Activated naive CD4-positive, alpha-beta T cell (primary cell): ENCODE measurements around the gene TRMT61A.

Source experiments
- DNase-seq, 4 experiments: peaks; one replicate each; lab custom pipeline; 2025; lab: John Stamatoyannopoulos, UW

TRMT61A gene

GRCh38 chr14:103528587-103529382 lies at the start of gene TRMT61A:
TSS of gene TRMT61A (plus strand) at chr14:103529196. CDS start at chr14:103529979, 783 bp downstream.
- peak; percentile 49 to 78 (median 66) for DNase-seq

- DNase-seq, result no peak
Measured at GRCh38 chr14:103480595-103480994, 48.4 kb upstream of the TRMT61A start.

GRCh38 chr14:103483600-103483999 lies 45.4 kb upstream of the TRMT61A start:
- no peak for DNase-seq

- no peak for DNase-seq
Measured at GRCh38 chr14:103485504-103485903, 43.5 kb upstream of the TRMT61A start.

- DNase-seq, result no peak
Measured at GRCh38 chr14:103488071-103488470, 40.9 kb upstream of the TRMT61A start.

GRCh38 chr14:103488960-103489359 lies 40.0 kb upstream of the TRMT61A start:
- DNase-seq, result no peak

- DNase-seq, result no peak
Measured at GRCh38 chr14:103489621-103490020, 39.4 kb upstream of the TRMT61A start.

GRCh38 chr14:103491691-103492090 lies 37.3 kb upstream of the TRMT61A start:
- no peak for DNase-seq

- no peak for DNase-seq
Measured at GRCh38 chr14:103492156-103492925, 36.7 kb upstream of the TRMT61A start.

GRCh38 chr14:103495854-103496253 lies 33.1 kb upstream of the TRMT61A start:
- no peak for DNase-seq

- no peak for DNase-seq
Measured at GRCh38 chr14:103496776-103497175, 32.2 kb upstream of the TRMT61A start.

GRCh38 chr14:103499709-103500108 lies 29.3 kb upstream of the TRMT61A start:
- DNase-seq, result no peak

GRCh38 chr14:103500148-103500990 lies 28.6 kb upstream of the TRMT61A start:
- peak; percentile 49 to 73 (median 64) for DNase-seq

GRCh38 chr14:103501041-103501870 lies 27.7 kb upstream of the TRMT61A start:
- DNase-seq, result no peak

- DNase-seq, result no peak
Measured at GRCh38 chr14:103501921-103502669, 26.9 kb upstream of the TRMT61A start.

GRCh38 chr14:103502877-103503276 lies 26.1 kb upstream of the TRMT61A start:
- no peak for DNase-seq

GRCh38 chr14:103503296-103503695 lies 25.7 kb upstream of the TRMT61A start:
- no peak for DNase-seq

GRCh38 chr14:103504991-103505565 lies 23.9 kb upstream of the TRMT61A start:
- no peak for DNase-seq

GRCh38 chr14:103507751-103508150 lies 21.2 kb upstream of the TRMT61A start:
- DNase-seq, result no peak
